GM18909 (cell line): ENCODE measurements around the gene FAM83F.
"Not testable (repeated sequence)": the region's sequence is repeated elsewhere in the genome, so short reads cannot be mapped to it uniquely, and the experiment has no call there.

Experiments used
- ATAC-seq: cut with Tn5 transposase; IDR thresholded peaks from one replicate; pipeline ENCODE4 v1.9.1; 2021; ENCODE audit warnings: mild to moderate bottlenecking; ENCODE audit not compliant: unreplicated experiment, poor library complexity

Gene FAM83F

DNA sequence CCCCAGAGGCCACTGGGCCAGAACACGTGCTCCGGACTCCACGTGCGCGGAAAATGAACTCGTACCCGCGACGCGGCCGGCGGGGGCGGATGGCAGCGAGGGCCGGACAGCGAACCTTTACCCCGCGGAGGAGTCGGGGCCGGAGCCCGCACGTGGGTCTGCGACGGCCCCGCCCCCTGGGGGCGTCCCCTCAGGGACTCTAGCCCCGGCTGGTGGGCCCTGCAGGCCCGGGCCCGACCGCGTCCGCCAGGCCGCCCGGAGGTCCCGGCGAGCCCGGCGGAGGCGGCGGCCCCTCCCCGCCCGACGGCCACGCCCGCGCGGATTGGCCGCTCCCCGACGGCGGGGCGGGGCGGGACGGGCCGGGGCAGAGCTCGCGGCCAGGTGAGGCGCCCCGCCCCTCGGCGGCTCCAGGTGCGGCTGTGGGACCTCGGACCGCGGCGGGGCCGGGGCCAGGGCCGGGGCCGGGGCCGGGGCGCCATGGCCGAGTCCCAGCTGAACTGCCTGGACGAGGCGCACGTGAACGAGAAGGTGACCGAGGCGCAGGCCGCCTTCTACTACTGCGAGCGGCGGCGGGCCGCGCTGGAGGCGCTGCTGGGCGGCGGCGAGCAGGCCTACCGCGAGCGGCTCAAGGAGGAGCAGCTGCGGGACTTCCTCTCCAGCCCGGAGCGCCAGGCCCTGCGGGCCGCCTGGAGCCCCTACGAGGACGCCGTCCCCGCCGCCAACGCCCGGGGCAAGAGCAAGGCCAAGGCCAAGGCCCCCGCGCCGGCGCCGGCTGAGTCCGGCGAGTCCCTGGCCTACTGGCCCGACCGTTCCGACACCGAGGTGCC, at the start of gene FAM83F:
TSS of gene FAM83F (plus strand) at position 389 of the 827 bp plus-strand sequence. CDS start at position 478, 89 bp downstream.
- no peak for ATAC-seq

DNA sequence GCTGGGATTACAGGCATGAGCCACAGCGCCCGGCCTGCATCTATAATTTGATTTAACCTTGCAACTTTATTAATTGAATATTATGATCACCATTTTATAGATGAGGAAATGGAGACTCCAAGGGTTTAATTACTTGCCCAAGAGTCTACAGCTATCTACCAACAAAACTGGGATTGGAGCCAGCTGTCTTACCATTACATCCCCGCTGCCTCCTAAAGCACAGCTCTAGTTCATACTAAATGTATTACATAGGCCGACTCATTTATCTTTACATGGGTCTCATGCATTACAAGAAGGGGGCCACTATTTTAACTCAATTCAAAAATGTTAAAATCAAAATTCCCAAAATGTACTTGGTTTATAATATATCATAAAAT, 48.6 kb upstream of the FAM83F start:
- no peak for ATAC-seq

DNA sequence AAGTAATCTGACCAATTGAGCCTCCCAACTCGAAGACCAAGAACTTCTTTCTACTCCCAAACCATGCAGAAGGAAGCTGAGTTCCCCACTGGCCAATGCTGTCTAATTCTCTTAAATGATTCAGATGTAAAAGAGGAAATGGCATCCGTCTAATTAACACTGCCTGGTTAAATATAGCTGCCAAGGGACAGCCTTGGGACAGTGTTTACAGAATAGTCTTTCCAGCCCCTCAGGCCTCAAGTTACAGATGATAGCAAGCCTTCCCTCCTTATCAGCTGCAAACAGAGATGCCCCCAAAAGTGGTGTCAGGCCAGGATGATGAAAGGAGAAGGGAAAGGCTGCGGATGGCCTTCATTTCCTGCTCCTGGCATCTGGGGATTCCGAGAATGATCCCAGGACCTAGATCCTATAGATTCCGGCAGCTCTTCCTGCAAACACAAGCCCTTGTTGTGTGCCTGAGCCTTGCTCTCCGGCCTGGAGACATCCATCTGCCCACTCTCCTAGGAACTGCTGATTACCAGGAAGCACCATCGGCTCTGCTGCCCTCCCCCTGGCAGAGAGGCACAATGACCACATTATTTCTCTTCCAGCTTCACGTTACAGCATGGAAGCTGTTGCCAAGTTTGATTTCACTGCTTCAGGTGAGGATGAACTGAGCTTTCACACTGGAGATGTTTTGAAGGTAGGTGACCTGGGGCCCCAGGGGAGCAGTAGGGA, 48.1 kb upstream of the FAM83F start:
- ATAC-seq = no peak

DNA sequence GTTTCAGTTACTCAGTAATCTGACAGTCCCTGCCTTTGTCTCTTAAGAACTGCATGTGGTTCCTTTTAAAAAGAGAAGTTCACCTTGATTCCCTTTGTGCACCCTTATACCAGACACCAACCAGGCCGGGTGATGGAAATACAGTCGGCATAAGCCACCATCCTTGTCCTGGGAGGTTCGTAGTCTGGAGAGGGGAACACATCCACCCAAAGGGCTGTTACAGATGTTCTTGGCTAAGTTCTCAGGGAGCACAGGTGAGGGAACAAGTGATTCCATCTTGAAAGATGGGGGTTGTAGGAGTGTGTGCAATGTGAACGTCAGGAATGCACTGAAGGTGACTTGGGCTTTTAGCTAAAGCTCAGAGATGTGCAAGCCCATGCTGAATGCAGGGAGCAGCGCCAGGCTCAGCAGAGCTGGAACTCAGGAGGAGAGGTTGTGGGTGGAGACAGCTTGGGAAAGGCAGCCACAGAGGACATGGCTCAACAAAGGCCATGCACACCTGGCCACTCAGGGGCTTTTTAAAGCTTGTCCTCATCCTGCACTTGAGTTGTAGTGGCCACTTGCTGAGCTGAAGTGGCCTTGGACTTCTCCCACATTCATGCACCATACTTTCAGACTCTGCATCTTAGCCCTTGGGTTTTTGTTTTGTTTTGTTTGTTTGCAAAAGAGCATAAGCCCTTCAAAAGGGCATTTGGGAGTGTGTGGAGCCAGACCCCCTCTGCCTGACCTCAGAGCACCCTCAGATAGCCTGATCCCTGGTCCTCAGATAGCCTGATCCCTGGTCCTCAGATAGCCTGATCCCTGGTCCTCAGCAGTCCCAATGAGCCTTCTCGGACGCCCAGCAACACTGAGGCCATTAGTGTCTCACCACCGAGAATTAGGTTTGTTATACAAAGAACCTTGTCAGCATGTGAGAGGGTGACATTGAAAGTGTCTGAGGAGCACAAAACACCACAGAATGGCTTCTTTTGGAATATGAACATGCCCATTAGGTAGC, 47.2 kb upstream of the FAM83F start:
- no peak for ATAC-seq

DNA sequence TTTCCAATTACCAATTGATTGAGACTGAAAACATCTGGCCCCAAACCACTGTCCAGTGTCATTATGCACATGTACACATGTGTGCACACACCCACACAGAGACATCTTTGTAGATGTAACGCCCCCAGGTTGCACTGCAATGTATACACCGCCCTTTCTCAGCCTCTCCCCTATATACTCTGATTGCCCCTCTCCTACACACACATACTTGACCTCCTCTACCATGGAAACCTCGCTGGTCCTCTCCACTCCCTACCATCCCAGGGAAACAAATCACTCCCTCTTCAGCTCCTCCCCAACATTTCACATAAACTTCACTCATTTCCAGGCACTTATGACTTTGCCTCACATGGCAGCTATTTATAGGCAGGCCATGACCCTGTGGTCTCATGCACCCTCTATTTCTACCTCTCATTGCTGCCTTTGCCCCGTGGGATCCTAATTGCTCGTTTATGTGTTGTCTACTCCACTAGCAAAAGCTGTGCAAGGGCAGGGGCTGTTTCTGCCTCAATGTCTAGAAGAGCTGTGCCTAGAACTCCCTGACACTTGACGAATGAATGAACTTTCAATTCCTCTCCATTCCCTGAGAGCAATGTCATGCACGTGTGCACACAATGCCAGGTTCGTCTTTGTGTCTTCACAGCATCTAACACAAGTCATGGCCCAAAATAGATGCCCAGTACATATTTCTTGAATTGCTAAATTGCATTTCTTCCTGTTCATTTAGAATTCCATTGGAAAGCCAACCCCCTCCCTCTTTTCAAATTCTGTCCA, 44.6 kb upstream of the FAM83F start:
- ATAC-seq = no peak

DNA sequence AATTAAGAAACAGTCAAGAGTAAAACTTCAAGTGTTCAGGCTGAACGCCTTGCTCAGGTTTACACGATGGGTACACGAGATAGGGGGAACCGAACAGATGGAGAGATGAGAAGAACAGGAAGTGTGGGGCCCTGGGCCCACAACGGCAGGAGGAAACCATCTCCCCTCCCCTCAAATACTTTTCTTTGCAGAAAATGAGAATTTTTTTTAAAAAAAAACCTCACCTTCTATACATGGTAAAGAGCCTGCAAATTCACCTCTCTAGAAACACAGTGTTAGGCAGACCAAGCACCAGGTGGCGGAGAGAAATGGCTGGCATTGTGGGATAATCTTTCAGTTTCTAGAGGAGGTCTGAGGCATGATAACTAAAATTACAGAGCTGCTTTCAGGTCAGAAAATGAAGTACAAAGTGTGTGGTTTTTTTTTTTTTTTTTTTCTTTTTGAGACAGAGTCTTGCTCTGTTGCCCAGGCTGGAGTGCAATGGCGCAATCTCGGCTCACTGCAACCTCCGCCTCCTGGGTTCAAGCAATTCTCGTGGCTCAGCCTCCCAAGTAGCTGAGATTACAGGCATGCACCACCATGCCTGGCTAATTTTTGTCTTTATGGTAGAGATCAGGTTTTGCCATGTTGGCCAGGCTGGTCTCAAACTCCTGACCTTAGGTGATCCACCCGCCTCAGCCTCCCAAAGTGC, 43.0 kb upstream of the FAM83F start:
- ATAC-seq = not testable (repeated sequence)

DNA sequence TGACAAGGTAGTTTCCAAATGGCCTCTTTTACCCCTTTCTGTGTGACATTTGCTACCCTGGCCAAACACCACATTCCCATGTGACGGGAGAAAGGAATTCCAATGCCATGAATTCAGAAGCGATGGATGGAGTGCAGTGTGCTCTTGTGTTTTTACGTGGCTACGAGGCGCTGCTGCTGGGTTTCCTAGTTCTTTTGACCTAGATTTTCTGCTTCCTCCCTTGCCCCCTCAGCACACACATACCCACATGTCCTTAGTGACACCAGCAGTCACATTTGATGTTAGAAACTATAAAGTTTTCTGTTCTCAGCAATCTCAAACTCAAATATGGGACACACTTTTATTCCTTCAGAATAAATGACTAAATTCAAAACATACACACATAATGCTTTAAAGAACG, 42.4 kb upstream of the FAM83F start:
- ATAC-seq = no peak

DNA sequence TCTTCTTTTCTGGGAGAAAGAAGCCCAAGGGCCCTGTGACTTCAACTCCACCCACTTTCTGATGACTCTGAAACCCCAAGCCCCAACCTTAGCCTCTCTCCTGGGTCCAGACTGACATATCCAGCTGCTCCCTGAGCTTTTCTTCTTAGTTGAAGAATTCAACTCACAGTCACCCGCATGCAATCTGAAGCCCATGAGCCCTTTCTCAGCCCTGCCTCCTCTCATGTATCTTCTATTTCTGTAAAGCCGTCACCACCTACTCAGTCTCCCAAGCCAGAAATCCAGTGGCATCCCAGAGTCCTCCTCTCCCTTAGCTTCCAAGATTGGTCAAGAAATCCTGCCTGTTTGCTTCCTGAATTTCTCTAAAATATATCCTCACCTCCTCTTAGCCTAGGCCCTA, 41.7 kb upstream of the FAM83F start:
- ATAC-seq = no peak

DNA sequence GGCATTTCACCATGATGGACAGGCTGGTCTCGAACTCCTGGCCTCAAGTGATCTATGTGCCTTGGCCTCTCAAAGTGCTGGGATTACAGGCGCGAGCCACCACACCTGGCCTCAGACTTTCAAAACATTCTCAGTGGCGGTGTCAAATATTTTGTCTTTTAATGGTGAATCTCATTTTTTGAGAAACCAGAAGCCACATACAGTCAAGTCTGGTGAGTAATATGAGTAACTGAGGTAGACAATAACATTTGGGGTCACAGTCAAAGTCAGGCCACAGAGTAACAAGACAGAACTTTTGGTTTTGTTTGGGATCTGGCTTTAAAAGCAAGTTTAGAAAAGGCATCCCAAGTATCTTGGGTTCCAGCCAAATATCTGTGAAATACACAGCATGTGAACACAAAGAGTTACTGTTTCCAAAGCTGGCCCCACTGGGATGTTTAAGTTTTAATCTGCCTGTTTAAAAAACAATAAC, 40.1 kb upstream of the FAM83F start:
- ATAC-seq = no peak

DNA sequence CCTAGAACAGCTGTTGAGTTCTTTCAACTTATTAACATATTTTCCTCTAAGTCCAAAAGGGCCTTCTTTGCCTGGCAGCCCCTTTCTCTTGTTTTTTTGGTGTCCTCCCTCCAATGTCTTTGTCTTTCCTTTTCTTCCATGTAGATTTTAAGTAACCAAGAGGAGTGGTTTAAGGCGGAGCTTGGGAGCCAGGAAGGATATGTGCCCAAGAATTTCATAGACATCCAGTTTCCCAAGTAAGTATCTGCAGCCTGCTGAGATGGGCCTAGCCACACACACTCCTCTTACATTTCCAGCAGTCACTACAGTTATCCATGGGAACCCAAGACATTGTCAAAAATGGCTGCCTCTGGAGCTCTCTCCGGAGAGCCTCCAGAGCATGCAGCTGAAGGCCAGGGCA, 39.1 kb upstream of the FAM83F start:
- ATAC-seq = no peak

DNA sequence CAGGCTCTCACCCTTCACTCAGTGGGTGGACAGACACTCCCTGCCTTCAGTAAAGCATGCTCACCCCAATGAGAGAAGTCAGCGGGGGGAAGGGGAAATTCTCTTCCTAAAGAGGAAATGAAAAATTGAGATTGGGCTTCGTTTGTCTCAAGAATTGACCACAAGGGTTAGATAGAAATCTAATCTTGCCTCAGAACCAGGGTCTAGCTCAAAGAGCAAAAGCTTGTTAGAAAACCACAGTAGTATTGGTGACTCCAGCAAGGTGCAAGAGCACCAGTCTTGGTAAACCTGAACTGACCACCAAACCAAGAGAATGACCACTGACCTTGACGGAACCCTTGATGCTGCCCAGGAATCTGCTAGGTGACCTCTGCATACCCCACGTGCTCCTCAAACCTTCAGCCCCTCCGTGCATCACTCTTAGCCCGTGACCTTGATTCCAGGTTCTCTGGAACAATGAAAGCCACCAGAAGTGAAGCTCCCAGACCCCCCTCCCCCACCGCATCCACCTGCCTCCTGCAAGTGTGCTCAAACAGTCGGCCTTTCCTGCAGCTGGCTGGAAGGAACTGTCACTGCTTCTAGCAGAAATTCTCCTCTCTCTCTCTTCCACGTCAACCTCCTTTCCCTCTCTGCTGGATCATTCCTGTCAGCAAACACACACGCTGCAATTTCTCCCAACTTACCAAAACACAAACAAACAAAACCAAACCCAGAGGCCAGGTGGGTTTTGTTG, 37.7 kb upstream of the FAM83F start:
- no peak for ATAC-seq

DNA sequence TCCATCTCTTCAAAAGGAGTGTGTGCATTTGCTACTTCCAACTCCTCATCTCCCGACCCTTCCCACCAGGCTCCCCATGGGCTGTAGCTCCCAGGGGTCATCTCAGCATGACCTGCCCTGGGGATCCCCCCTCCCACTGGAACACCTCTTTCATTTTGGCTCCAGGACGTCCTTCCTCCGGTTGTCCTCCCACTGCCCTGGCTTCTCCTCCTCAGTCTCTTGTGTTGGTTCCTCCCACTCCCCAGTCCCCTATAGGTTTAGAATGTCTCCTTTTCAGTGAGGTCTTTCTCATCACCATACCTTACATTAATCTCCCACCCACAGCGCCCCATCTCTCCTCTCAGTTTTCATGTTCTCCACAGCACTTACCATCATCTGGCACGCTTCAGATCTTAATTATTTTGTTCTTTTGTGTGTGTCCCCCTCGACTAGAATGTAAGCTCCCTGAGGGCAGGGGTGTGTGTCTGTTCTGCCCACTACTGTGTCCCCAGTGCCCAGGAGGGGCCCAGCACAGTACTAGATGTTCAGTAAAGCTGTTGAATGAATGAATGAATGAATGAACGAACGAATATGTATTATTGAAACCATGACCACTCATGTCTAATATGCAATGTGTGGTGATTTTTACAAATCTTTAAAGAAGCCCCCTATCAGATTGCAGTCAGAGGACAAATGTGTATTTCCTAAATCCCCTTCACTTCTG, 36.6 kb upstream of the FAM83F start:
- no peak for ATAC-seq

DNA sequence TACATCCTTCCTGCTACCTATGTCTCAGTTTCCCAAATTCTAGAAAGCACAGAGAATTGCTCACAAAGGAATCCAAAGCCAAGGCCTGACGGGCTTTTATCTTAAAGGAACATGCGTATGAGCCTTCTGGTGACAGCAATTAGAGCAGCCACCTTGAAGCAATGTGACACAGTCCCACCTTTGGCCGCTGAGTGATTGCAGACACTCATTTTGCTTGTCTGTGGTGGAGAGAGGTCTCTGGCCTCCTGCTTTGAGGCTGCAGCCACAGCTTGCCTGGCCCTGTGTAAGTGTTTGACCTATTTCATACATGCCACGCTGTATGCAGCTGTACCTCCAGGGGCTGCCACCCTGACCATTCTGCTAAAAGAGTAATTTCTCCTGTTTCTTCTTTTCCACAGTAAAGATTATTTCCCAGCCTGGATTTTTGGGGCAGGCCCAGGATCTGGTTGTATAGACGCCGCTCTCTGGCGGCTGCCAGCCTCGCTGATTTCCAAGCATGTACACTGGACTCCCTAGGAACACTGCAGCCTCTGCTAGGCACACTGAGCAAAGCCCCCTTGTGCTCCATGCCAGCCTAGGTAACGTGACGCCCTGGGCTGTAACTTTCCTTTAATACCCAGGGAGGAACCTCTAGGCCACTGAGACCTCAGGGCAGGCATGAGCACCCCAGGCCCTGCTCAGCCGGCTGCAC, 35.7 kb upstream of the FAM83F start:
- no peak for ATAC-seq

DNA sequence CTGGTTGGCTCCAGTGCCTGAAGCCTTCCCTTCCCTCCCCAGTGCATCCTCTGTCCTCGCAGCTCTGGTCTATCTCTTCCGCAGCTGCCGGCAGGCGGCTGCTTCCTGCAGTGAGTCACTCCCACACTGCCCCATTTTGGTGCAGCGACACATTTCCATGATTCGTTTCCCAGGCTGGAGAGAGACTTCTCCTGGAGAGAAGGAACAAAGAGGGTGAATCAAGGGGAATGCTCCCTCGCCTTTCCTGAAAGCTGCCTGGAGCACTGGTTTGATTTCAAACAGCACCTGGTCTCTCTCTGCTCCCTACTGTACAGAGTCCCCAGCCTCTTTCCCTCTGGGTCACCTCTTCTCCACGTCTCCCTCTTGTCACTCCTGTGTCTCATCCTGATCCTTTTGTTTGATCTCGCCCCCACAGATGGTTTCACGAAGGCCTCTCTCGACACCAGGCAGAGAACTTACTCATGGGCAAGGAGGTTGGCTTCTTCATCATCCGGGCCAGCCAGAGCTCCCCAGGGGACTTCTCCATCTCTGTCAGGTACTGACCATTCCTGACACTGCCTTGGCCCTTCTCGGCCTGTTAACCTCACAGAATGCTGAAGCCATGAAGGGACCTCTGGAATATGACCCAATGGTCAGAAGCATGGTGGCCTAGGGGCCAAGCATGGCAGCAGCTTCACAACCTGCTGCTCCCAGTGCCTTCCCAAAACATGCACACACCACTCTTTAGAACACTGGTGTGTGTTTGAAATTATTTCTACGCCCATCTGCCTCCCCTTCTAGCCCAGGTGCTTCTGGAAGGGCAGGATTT, 34.9 kb upstream of the FAM83F start, which contains the start of gene TMA7B:
TSS of gene TMA7B (plus strand) at position 758 of the 808 bp plus-strand sequence. CDS start 3,978 bp downstream, outside the sequence.
- no peak for ATAC-seq

DNA sequence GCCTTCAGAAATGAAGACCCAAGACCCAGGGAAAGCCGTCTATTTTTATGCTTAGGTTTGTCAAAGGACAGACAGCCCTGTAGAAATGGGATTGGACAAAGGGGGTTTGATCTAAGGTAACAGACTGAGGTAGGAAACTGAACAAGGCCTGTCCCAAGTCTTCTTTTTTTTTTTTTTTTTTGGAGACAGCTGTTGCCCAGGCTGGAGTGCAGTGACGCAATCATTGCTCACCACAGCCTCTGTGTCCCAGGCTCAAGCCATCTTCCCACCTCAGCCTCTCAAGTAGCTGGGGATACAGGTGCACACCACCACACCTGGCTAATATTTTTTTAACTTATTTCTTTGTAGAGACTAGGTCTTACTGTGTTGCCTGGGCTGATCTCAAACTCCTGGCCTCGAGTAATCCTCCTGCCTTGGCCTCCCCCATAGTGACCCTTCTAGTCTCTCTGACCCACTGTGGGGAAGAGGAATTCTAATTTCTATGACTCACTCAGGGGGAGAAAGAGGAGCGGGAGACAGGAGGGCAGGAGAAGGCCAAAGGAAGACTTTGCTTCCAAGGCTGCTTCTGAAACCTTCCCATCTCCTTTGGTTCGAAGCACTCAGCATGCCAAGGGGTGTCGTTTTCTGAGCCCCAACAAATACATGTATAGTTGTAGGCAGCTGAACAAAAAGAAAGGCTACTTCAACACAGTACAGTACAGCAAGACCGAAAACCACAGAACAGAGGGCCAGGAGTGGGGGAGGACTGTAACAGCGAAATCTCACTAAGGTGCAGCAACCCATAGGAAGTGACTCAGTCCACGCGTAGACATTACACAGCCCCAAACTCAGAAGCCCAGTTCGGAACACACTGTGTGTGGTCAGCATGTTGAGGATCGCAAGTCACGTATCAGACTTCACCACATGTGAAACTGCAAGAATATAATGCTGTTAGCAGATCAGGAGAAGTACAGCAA, 33.7 kb upstream of the FAM83F start:
- ATAC-seq = peak; percentile 84
